ENCODE results near the gene RBM8A. TPM values are rescaled to one million over a fixed set of nuclear protein-coding genes. Genes with fewer than 3 reads are reported as not detected.
A peak's percentile ranks its signal among the peaks of the same experiment; 100 is the strongest.

The RBM8A gene
- total and polyA plus RNA-seq, 4 donors: 48.8 to 66.2 (median 57.5) TPM

DNA sequence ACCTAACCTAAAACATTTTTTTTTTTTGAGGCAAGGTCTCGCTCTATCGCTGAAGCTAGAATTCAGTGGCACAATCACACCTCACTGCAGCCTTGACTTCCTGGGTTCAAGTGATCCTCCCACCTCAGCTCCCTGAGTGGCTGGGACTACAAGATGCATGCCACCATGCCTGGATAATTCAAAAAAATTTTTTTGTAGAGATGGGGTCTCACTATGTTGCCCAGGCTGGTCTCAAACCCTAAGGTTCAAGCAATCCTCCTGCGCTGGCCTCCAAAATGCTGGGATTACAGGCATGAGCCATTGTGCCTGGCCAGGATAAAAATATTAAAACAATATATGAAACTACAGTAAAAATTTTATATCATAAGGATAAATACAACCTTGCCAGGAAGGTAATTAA is 25.6 kb upstream of the RBM8A start:
- WGBS: 98% methylated on average over 3 of the region's 3 CpGs
- peaks cover 8 to 34% (median 28%) of the 10 kb centered on the region in 4 donors for H3K4me1 ChIP-seq (ENCODE audit: control insufficient read depth in 4 of 4, insufficient read depth in 4 of 4, low read length in 3 of 4)
- H3K36me3 ChIP-seq (ENCODE audit: control insufficient read depth in 4 of 4, insufficient read depth in 3 of 4, low read depth in 1 of 4, low read length in 3 of 4): no peaks in the 10 kb centered on the region
- no peak for DNase-seq (ENCODE audit: low spot score)
- H3K27me3 ChIP-seq (ENCODE audit: control insufficient read depth in 4 of 4, insufficient read depth in 4 of 4, low read length in 3 of 4): no peaks in the 10 kb centered on the region
- TF ChIP-seq JUND (IDR thresholded peaks at IDR 0.05): no peak
- no peak for TF ChIP-seq YY1 (IDR thresholded peaks at IDR 0.05)
- no peak for TF ChIP-seq NR2F2 (IDR thresholded peaks at IDR 0.05)
- TF ChIP-seq TAF1 (conservative IDR thresholded peaks at IDR 0.05): no peak
- no peak for TF ChIP-seq GABPA (IDR thresholded peaks at IDR 0.05 in 1 of 2, conservative IDR thresholded peaks at IDR 0.05 in 1 of 2)
- TF ChIP-seq RAD21 (IDR thresholded peaks at IDR 0.05): no peak
- no peak for TF ChIP-seq RXRA (IDR thresholded peaks at IDR 0.05)
- TF ChIP-seq, protein P1, sequence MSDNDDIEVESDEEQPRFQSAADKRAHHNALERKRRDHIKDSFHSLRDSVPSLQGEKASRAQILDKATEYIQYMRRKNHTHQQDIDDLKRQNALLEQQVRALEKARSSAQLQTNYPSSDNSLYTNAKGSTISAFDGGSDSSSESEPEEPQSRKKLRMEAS (IDR thresholded peaks at IDR 0.05): no peak
- TF ChIP-seq, protein P2, sequence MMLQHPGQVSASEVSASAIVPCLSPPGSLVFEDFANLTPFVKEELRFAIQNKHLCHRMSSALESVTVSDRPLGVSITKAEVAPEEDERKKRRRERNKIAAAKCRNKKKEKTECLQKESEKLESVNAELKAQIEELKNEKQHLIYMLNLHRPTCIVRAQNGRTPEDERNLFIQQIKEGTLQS (IDR thresholded peaks at IDR 0.05): no peak
- no peak for TF ChIP-seq FOXA1 (IDR thresholded peaks at IDR 0.05)
- TF ChIP-seq, protein P3, sequence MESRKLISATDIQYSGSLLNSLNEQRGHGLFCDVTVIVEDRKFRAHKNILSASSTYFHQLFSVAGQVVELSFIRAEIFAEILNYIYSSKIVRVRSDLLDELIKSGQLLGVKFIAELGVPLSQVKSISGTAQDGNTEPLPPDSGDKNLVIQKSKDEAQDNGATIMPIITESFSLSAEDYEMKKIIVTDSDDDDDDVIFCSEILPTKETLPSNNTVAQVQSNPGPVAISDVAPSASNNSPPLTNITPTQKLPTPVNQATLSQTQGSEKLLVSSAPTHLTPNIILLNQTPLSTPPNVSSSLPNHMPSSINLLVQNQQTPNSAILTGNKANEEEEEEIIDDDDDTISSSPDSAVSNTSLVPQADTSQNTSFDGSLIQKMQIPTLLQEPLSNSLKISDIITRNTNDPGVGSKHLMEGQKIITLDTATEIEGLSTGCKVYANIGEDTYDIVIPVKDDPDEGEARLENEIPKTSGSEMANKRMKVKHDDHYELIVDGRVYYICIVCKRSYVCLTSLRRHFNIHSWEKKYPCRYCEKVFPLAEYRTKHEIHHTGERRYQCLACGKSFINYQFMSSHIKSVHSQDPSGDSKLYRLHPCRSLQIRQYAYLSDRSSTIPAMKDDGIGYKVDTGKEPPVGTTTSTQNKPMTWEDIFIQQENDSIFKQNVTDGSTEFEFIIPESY (IDR thresholded peaks at IDR 0.05): no peak
- TF ChIP-seq, protein P4, sequence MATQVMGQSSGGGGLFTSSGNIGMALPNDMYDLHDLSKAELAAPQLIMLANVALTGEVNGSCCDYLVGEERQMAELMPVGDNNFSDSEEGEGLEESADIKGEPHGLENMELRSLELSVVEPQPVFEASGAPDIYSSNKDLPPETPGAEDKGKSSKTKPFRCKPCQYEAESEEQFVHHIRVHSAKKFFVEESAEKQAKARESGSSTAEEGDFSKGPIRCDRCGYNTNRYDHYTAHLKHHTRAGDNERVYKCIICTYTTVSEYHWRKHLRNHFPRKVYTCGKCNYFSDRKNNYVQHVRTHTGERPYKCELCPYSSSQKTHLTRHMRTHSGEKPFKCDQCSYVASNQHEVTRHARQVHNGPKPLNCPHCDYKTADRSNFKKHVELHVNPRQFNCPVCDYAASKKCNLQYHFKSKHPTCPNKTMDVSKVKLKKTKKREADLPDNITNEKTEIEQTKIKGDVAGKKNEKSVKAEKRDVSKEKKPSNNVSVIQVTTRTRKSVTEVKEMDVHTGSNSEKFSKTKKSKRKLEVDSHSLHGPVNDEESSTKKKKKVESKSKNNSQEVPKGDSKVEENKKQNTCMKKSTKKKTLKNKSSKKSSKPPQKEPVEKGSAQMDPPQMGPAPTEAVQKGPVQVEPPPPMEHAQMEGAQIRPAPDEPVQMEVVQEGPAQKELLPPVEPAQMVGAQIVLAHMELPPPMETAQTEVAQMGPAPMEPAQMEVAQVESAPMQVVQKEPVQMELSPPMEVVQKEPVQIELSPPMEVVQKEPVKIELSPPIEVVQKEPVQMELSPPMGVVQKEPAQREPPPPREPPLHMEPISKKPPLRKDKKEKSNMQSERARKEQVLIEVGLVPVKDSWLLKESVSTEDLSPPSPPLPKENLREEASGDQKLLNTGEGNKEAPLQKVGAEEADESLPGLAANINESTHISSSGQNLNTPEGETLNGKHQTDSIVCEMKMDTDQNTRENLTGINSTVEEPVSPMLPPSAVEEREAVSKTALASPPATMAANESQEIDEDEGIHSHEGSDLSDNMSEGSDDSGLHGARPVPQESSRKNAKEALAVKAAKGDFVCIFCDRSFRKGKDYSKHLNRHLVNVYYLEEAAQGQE (IDR thresholded peaks at IDR 0.05): no peak
- no peak for TF ChIP-seq HNF4A (conservative IDR thresholded peaks at IDR 0.05)
- no peak for TF ChIP-seq SP1 (IDR thresholded peaks at IDR 0.05)
- TF ChIP-seq HNF4G (IDR thresholded peaks at IDR 0.05): no peak
- TF ChIP-seq FOXA2 (IDR thresholded peaks at IDR 0.05): no peak
- no peak overlapping the region for H3K9ac ChIP-seq (ENCODE audit: low read depth in 1 of 2, low read length in 2 of 2)
- H3K9me3 ChIP-seq (ENCODE audit: control insufficient read depth in 4 of 4, low read length in 3 of 4): no peaks in the 10 kb centered on the region
- no peak overlapping the region for H3K27ac ChIP-seq (ENCODE audit: low read depth in 1 of 2, low read length in 2 of 2)
- H3K4me3 ChIP-seq (ENCODE audit: low read depth in 1 of 3, low read length in 3 of 3): no peak overlapping the region

DNA sequence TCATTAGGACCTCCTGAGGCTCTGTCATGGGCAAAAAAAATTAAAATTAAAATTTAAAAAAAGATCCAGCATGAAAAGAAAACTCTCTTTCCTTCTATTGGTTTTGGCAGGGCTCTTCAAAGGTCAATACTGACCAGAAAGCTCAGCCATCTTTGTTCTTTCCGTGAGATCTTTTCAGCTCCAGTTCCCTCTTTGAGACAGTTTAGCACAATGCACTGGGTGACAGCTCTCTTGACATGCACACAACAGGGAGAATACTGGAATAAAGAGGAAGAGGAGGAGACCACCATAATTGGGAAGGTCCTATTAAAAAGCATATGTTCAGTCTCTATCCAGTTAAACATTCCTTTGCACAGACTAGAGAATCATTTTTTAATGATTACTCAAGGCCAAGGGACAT is 24.2 kb upstream of the RBM8A start:
- no peaks in the 10 kb centered on the region for H3K9me3 ChIP-seq (ENCODE audit: control insufficient read depth in 4 of 4, low read length in 3 of 4)
- no peaks in the 10 kb centered on the region for H3K27me3 ChIP-seq (ENCODE audit: control insufficient read depth in 4 of 4, insufficient read depth in 4 of 4, low read length in 3 of 4)
- WGBS: 48% methylated on average over 1 of the region's 1 CpG
- H3K9ac ChIP-seq (ENCODE audit: low read depth in 1 of 2, low read length in 2 of 2): no peak overlapping the region
- peaks cover 0 to 1% (median 0%) of the 10 kb centered on the region in 4 donors for H3K36me3 ChIP-seq (ENCODE audit: control insufficient read depth in 4 of 4, insufficient read depth in 3 of 4, low read depth in 1 of 4, low read length in 3 of 4)
- H3K27ac ChIP-seq (ENCODE audit: low read depth in 1 of 2, low read length in 2 of 2): no peak overlapping the region
- H3K4me1 ChIP-seq (ENCODE audit: control insufficient read depth in 4 of 4, insufficient read depth in 4 of 4, low read length in 3 of 4): peaks cover 8 to 26% (median 22%) of the 10 kb centered on the region in 4 donors
- DNase-seq (ENCODE audit: low spot score): no peak
- TF ChIP-seq YY1 (IDR thresholded peaks at IDR 0.05): peak; percentile 21
- TF ChIP-seq, protein P2 (IDR thresholded peaks at IDR 0.05): no peak
- H3K4me3 ChIP-seq (ENCODE audit: low read depth in 1 of 3, low read length in 3 of 3): no peak overlapping the region
